Activated T-cell treated with anti-CD3 and anti-CD28 coated beads for 48 hours (primary cell): ENCODE results near the gene MEGF10.

Experiments
- DNase-seq: peaks from one replicate; pipeline ENCODE4 v3.0.0-alpha.2; 2020; ENCODE audit warnings: low read depth

MEGF10 gene

GRCh38 chr5:127326976-127327755 is 36.6 kb downstream of the MEGF10 start:
- no peak for DNase-seq

- DNase-seq = no peak
These were observed 39.5 kb downstream of the MEGF10 start for GRCh38 chr5:127330116-127330515.

- DNase-seq = no peak
These were observed 41.5 kb downstream of the MEGF10 start for GRCh38 chr5:127331890-127332649.

- no peak for DNase-seq
These were observed 42.9 kb downstream of the MEGF10 start for GRCh38 chr5:127333483-127333882.

- no peak for DNase-seq
These were observed 44.8 kb downstream of the MEGF10 start for GRCh38 chr5:127335381-127335780.

GRCh38 chr5:127337876-127338275 is 47.3 kb downstream of the MEGF10 start:
- no peak for DNase-seq

GRCh38 chr5:127338501-127338900 is 47.9 kb downstream of the MEGF10 start:
- no peak for DNase-seq

GRCh38 chr5:127340606-127341005 is 50.0 kb downstream of the MEGF10 start:
- no peak for DNase-seq

- DNase-seq = no peak
These were observed 51.8 kb downstream of the MEGF10 start for GRCh38 chr5:127342364-127342763.

- no peak for DNase-seq
These were observed 52.7 kb downstream of the MEGF10 start for GRCh38 chr5:127343313-127343712.

GRCh38 chr5:127343866-127344265 is 53.3 kb downstream of the MEGF10 start:
- no peak for DNase-seq

GRCh38 chr5:127344931-127345330 is 54.3 kb downstream of the MEGF10 start:
- no peak for DNase-seq

- no peak for DNase-seq
These were observed 60.8 kb downstream of the MEGF10 start for GRCh38 chr5:127351418-127351817.

- no peak for DNase-seq
These were observed 61.5 kb downstream of the MEGF10 start for GRCh38 chr5:127352068-127352467.

GRCh38 chr5:127353327-127353726 is 62.7 kb downstream of the MEGF10 start:
- DNase-seq = no peak

- no peak for DNase-seq
These were observed 63.2 kb downstream of the MEGF10 start for GRCh38 chr5:127353796-127354195.

GRCh38 chr5:127355337-127355736 is 64.7 kb downstream of the MEGF10 start:
- DNase-seq = no peak

GRCh38 chr5:127358284-127358683 is 67.7 kb downstream of the MEGF10 start:
- DNase-seq = no peak

- no peak for DNase-seq
These were observed 68.1 kb downstream of the MEGF10 start for GRCh38 chr5:127358740-127359139.

- DNase-seq = no peak
These were observed 68.9 kb downstream of the MEGF10 start for GRCh38 chr5:127359502-127359901.

GRCh38 chr5:127363403-127363802 is 72.8 kb downstream of the MEGF10 start:
- DNase-seq = no peak

- DNase-seq = no peak
These were observed 76.4 kb downstream of the MEGF10 start for GRCh38 chr5:127367029-127367428.

- DNase-seq = no peak
These were observed 77.4 kb downstream of the MEGF10 start for GRCh38 chr5:127367946-127368465.
